ENCODE data around the gene SFXN2. TPM values are rescaled to one million over a fixed set of nuclear protein-coding genes. Genes with fewer than 3 reads are reported as not detected.

The SFXN2 gene
- total RNA-seq, 1 experiment from 2014 or later: 21.2 TPM

DNA sequence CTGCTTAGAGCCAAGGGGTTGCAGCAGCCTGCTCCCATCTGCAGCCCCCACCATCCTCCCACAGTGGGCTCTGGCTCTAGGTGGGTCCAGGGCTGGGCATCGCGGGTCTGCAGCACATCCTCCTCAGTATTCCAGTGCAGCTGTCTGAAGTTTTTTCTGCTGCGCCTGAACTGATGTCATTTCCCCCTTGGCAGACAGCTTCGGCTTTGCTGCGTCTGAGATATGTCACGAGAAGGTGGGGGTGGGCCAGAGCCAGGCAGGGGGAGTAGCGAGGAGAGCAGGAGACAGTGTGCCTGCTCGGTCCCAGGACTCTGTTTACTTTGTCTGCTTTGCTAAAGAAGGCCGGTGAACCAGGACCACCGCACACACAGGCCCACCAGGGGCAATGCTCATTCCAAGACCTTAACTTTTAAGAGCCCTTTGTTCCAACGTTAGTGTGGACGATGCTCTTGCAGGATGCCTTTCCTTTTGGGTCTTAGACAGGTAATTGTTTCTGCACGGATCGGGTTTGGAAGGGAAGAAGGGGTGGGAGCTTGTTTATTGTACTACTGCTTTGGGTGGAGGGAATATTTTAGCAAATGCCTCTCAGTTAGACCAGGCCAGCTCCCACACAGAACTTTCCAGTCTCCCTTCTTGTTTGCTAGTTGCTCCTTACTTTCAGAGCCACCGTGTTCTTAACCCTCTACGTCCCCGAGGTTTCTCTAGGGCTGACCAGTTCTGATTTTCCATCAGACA, 61.7 kb downstream of the SFXN2 start:
- CTCF ChIA-PET: no interaction called here
- no peaks in the 10 kb centered on the region for H3K9me3 Mint-ChIP-seq (ENCODE audit: low read depth, unreplicated experiment)
- H3K36me3 Mint-ChIP-seq (ENCODE audit: insufficient read depth, unreplicated experiment): no peaks in the 10 kb centered on the region
- no peaks in the 10 kb centered on the region for H3K27me3 Mint-ChIP-seq (ENCODE audit: unreplicated experiment)
- intact Hi-C loops (cut with micrococcal nuclease; ENCODE audit: unreplicated experiment): no loop called here
- H3K4me1 Mint-ChIP-seq (ENCODE audit: low read depth, unreplicated experiment): peaks cover 8% of the 10 kb centered on the region
- no peak overlapping the region for H3K4me3 Mint-ChIP-seq (ENCODE audit: low read depth, unreplicated experiment)
- BruUV-seq (replicated peaks): no TSS peak
- no peak for DNase-seq
- H3K27ac Mint-ChIP-seq (ENCODE audit: unreplicated experiment): no peak overlapping the region
- TF ChIP-seq, protein P1, sequence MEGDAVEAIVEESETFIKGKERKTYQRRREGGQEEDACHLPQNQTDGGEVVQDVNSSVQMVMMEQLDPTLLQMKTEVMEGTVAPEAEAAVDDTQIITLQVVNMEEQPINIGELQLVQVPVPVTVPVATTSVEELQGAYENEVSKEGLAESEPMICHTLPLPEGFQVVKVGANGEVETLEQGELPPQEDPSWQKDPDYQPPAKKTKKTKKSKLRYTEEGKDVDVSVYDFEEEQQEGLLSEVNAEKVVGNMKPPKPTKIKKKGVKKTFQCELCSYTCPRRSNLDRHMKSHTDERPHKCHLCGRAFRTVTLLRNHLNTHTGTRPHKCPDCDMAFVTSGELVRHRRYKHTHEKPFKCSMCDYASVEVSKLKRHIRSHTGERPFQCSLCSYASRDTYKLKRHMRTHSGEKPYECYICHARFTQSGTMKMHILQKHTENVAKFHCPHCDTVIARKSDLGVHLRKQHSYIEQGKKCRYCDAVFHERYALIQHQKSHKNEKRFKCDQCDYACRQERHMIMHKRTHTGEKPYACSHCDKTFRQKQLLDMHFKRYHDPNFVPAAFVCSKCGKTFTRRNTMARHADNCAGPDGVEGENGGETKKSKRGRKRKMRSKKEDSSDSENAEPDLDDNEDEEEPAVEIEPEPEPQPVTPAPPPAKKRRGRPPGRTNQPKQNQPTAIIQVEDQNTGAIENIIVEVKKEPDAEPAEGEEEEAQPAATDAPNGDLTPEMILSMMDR (IDR thresholded peaks at IDR 0.05; ENCODE audit: unreplicated experiment): no peak

DNA sequence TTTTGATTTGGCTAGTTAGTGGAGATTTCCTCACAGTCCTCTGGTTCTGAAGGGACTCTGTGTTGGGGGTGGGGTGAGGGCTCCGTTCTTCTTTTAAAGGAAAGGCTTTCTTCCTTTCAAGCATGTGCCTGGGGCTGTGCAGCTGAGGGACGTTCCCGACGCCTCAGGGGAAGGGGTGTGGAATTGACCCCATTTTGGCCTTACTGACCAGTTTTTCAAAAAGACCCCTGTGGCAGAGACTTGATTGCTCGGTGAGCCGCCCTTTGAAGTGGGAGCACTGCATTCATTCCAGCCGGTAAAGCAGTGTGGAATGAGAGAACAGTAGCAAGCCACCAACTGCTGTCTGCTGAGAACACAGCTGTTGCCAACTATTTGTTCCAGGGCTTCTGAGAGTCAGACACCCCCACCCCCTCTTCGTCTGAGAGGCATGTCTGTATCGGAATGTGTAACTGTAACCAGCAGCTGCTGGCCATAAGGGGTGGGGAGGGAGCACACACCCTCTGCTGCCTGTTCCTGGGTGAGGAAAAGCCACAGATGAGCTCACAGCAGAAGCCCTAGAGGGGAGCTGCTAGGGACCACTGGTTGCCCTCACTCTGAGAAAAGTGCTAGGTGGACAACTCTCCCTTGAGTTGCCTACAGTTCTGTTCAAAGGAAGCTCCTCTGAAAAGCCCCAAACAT, 62.5 kb downstream of the SFXN2 start:
- TF ChIP-seq, protein P1 (IDR thresholded peaks at IDR 0.05; ENCODE audit: unreplicated experiment): no peak
- peaks cover 8% of the 10 kb centered on the region for H3K4me1 Mint-ChIP-seq (ENCODE audit: low read depth, unreplicated experiment)
- no peak overlapping the region for H3K27ac Mint-ChIP-seq (ENCODE audit: unreplicated experiment)
- BruUV-seq (replicated peaks): no TSS peak
- no peaks in the 10 kb centered on the region for H3K36me3 Mint-ChIP-seq (ENCODE audit: insufficient read depth, unreplicated experiment)
- CTCF ChIA-PET: interaction anchor here (0.7 kb wide), 1 partner anchor 1670 kb away, joined by 3 read pairs; no protein-coding TSS in a partner anchor
- H3K9me3 Mint-ChIP-seq (ENCODE audit: low read depth, unreplicated experiment): no peaks in the 10 kb centered on the region
- H3K27me3 Mint-ChIP-seq (ENCODE audit: unreplicated experiment): no peaks in the 10 kb centered on the region
- intact Hi-C loops (cut with micrococcal nuclease; ENCODE audit: unreplicated experiment): no loop called here
- DNase-seq: no peak
- no peak overlapping the region for H3K4me3 Mint-ChIP-seq (ENCODE audit: low read depth, unreplicated experiment)

DNA sequence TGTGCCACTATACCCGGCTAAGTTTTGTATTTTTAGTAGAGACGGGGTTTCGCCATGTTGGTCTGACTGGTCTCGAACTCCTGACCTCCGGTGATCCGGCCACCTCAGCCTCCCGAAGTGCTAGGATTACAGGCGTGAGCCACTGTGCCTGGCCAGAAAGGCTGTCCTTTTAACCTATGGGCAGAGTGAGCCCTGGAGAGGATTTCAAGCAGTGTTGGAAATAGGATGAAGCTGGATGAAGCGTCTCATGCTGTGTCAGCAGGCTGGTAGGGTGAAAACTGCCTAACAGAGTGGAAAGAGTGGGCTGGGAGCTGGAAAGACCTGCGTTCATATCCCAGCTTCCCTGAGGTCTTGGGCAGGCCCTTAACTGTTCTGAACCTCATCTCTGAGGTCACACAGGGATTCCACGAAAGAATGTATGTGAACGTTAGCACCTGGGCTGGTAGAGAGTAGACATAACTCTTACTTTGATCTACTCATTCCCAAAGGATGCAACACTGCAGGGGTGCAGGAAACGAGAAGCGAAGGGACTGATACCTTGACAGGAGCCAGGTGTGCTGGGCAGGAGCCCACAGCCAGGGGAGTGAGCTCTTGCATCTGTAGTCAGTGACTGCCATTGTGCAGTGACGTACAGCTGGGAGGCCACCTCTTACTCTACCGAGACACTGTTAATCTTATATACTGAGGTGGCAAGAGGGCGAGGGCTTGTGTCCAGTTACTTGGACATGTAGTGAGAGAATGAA, 63.4 kb downstream of the SFXN2 start:
- intact Hi-C loops (cut with micrococcal nuclease; ENCODE audit: unreplicated experiment): no loop called here
- CTCF ChIA-PET: no interaction called here
- H3K27me3 Mint-ChIP-seq (ENCODE audit: unreplicated experiment): no peaks in the 10 kb centered on the region
- TF ChIP-seq, protein P1 (IDR thresholded peaks at IDR 0.05; ENCODE audit: unreplicated experiment): no peak
- H3K9me3 Mint-ChIP-seq (ENCODE audit: low read depth, unreplicated experiment): no peaks in the 10 kb centered on the region
- no TSS peak for BruUV-seq (replicated peaks)
- no peak overlapping the region for H3K27ac Mint-ChIP-seq (ENCODE audit: unreplicated experiment)
- peaks cover 8% of the 10 kb centered on the region for H3K4me1 Mint-ChIP-seq (ENCODE audit: low read depth, unreplicated experiment)
- no peak for DNase-seq
- H3K4me3 Mint-ChIP-seq (ENCODE audit: low read depth, unreplicated experiment): no peak overlapping the region
- no peaks in the 10 kb centered on the region for H3K36me3 Mint-ChIP-seq (ENCODE audit: insufficient read depth, unreplicated experiment)

DNA sequence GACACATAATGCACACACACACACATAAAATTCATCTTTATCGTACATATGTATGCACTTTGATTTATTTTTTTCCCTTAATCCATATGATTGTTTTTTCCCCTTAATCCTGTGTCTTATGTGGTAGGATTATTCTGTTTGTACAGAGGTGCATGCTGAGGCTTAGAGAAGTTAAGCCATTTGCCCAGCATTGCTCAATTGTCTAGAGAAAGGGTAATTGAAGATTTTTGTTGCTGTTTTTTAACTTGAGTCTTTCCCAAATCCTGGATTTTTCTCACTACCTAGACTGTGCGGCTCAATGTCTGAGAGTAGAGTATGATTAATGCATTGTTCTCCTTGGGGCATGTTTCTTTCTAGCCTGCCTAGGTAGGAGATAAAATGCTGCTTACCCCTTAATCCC, 64.3 kb downstream of the SFXN2 start:
- intact Hi-C loops (cut with micrococcal nuclease; ENCODE audit: unreplicated experiment): no loop called here
- H3K4me1 Mint-ChIP-seq (ENCODE audit: low read depth, unreplicated experiment): peaks cover 8% of the 10 kb centered on the region
- TF ChIP-seq, protein P1 (IDR thresholded peaks at IDR 0.05; ENCODE audit: unreplicated experiment): no peak

More for the DNA sequence above, 64.3 kb downstream of the SFXN2 start:
- no peaks in the 10 kb centered on the region for H3K9me3 Mint-ChIP-seq (ENCODE audit: low read depth, unreplicated experiment)
- H3K36me3 Mint-ChIP-seq (ENCODE audit: insufficient read depth, unreplicated experiment): no peaks in the 10 kb centered on the region
- H3K4me3 Mint-ChIP-seq (ENCODE audit: low read depth, unreplicated experiment): no peak overlapping the region
- DNase-seq: no peak
- CTCF ChIA-PET: interaction anchor here (0.6 kb wide), 1 partner anchor 121 kb away, joined by 3 read pairs; no protein-coding TSS in a partner anchor
- no peaks in the 10 kb centered on the region for H3K27me3 Mint-ChIP-seq (ENCODE audit: unreplicated experiment)
- no TSS peak for BruUV-seq (replicated peaks)
- no peak overlapping the region for H3K27ac Mint-ChIP-seq (ENCODE audit: unreplicated experiment)
